Epithelial cell of proximal tubule (primary cell): ENCODE measurements around the gene HCRTR1. TPM values are rescaled to one million over a fixed set of nuclear protein-coding genes. Genes with fewer than 3 reads are reported as not detected.

Source experiments
- DNase-seq: peaks from one replicate; pipeline ENCODE4 v3.0.0-alpha.2; 2011; ENCODE audit warnings: low read depth
- H3K4me3 ChIP-seq: 2 replicates; pipeline ENCODE4 v1.5.1; 2011; ENCODE audit warnings: low read depth, mild to moderate bottlenecking, low read length
- CTCF ChIP-seq: conservative IDR thresholded peaks from 2 replicates; pipeline ENCODE4 v1.5.1; 2012; ENCODE audit warnings: low read depth, mild to moderate bottlenecking, low read length
- total RNA-seq: library from RNA; depleted of rRNA; stranded (reverse); fragments of >200 nt; gene quantifications from 2 replicates; pipeline ENCODE4 v1.2.3, GENCODE V29; 2015

Gene HCRTR1
- total RNA-seq, 1 donor from 2014 or later, result not detected

GRCh38 chr1:31595836-31596736 is 21.4 kb upstream of the HCRTR1 start:
- TF ChIP-seq CTCF, result no peak
- no peak overlapping the region for H3K4me3 ChIP-seq
- no peak for DNase-seq

- TF ChIP-seq CTCF, result no peak
- DNase-seq, result no peak
- no peak overlapping the region for H3K4me3 ChIP-seq
Observed at GRCh38 chr1:31596737-31597097, 20.8 kb upstream of the HCRTR1 start.

- no peak for TF ChIP-seq CTCF
- no peak overlapping the region for H3K4me3 ChIP-seq
- DNase-seq, result no peak
Observed at GRCh38 chr1:31598980-31599379, 18.5 kb upstream of the HCRTR1 start.

GRCh38 chr1:31600641-31601040 is 16.8 kb upstream of the HCRTR1 start:
- H3K4me3 ChIP-seq, result no peak overlapping the region
- no peak for DNase-seq
- TF ChIP-seq CTCF, result no peak

- no peak overlapping the region for H3K4me3 ChIP-seq
- TF ChIP-seq CTCF, result no peak
- DNase-seq, result no peak
Observed at GRCh38 chr1:31602081-31602480, 15.4 kb upstream of the HCRTR1 start.

- DNase-seq, result no peak
- TF ChIP-seq CTCF, result no peak
- H3K4me3 ChIP-seq, result no peak overlapping the region
Observed at GRCh38 chr1:31605908-31606427, 11.5 kb upstream of the HCRTR1 start.

- no peak overlapping the region for H3K4me3 ChIP-seq
- no peak for DNase-seq
- no peak for TF ChIP-seq CTCF
Observed at GRCh38 chr1:31607360-31607759, 10.1 kb upstream of the HCRTR1 start.
